ENCODE measurements around the gene ITGA11.

DNA sequence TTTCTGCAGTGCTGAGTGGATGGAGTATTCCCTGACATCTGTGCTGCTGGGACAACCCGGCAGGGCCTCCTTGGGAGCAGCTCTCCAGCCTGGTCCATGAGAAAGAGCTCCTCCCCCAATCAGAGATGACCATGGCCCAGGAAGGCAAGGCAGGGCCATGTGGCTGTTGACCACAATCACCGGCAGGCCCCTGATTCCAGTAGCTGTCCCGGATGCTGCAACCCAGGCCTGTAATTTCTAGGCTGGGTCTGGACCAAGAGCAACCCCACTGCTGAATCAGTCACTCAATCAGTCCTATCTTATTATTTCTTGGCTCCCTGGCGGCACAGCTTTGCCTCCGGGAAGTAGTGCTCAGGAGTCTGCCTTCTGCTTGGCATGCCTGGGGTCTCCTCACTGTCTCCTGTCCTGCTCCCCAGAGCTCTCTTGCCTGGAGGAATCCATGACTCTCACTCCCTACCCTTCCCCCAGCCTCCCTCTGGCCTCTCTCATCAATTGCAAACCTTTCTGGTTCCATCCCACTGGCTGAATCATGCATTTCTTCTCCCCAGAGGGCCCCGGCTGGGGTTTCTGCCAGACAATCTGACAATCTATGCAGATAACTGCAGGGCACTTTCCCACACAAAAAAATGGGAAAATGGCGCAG, 32.6 kb upstream of the ITGA11 start:
- no peak for TF ChIP-seq POLR2AphosphoS5 (IDR thresholded peaks at IDR 0.05)
- TF ChIP-seq, protein P1, sequence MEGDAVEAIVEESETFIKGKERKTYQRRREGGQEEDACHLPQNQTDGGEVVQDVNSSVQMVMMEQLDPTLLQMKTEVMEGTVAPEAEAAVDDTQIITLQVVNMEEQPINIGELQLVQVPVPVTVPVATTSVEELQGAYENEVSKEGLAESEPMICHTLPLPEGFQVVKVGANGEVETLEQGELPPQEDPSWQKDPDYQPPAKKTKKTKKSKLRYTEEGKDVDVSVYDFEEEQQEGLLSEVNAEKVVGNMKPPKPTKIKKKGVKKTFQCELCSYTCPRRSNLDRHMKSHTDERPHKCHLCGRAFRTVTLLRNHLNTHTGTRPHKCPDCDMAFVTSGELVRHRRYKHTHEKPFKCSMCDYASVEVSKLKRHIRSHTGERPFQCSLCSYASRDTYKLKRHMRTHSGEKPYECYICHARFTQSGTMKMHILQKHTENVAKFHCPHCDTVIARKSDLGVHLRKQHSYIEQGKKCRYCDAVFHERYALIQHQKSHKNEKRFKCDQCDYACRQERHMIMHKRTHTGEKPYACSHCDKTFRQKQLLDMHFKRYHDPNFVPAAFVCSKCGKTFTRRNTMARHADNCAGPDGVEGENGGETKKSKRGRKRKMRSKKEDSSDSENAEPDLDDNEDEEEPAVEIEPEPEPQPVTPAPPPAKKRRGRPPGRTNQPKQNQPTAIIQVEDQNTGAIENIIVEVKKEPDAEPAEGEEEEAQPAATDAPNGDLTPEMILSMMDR (IDR thresholded peaks at IDR 0.05): no peak

Data from breast epithelium (tissue), 3 donors.